Endothelial cell of umbilical vein (primary cell): ENCODE data around the gene MMP21. TPM values are rescaled to one million over a fixed set of nuclear protein-coding genes. Genes with fewer than 3 reads are reported as not detected.
A peak's percentile ranks its signal among the peaks of the same experiment; 100 is the strongest.

Experiments
- BruUV-seq: library from RNA; stranded (reverse); fragments of 400-500 nt; replicated peaks from 2 replicates; lab custom pipeline; 2021; lab: Mats Ljungman, UMichigan
- CTCF ChIA-PET: fragments of 300-600, 350-600 bp; sonication (Branson Sonifier 250); formaldehyde crosslinking; loops from one replicate; lab custom pipeline; 2021; ENCODE audit warnings: antibody characterized with exemption, inconsistent platforms; lab: Charles Lee
- POLR2A ChIA-PET: fragments of 300-600, 350-600 bp; sonication (Branson Sonifier 250); formaldehyde crosslinking; loops from one replicate; lab custom pipeline; 2021; ENCODE audit warnings: antibody characterized with exemption, inconsistent platforms; lab: Charles Lee
- DNase-seq: peaks from one replicate; pipeline ENCODE4 v3.0.0-alpha.2; 2011; ENCODE audit warnings: low read depth, low spot score
- FAIRE-seq: peaks from 2 replicates; lab custom pipeline; 2011; peaks lifted over from hg19 to GRCh38; lab: Jason Lieb, UNC
- H2AFZ ChIP-seq: 2 replicates; pipeline ENCODE4 v1.6.0; 2012; ENCODE audit warnings: low read depth, low read length, control low read depth, inconsistent platforms
- H3K27ac ChIP-seq: 2 replicates; pipeline ENCODE4 v1.5.1; 2011; ENCODE audit warnings: low read depth, mild to moderate bottlenecking, control low read depth, low read length, moderate library complexity; ENCODE audit not compliant: insufficient read depth
- H3K27me3 ChIP-seq, 2 experiments: 2 replicates each; pipeline versions ENCODE4 v1.6.0 to v1.6.1; 2011; ENCODE audit warnings: low read length in 2 of 2, mixed read lengths in 1 of 2; ENCODE audit not compliant: control insufficient read depth in 2 of 2, insufficient read depth in 2 of 2
- H3K36me3 ChIP-seq, 2 experiments: 2 replicates in 1 of 2; 3 replicates in 1 of 2; pipeline ENCODE4 v1.5.1; 2011; ENCODE audit warnings: low read length in 2 of 2, mild to moderate bottlenecking in 1 of 2, moderate library complexity in 1 of 2; ENCODE audit not compliant: control insufficient read depth in 2 of 2, insufficient read depth in 2 of 2; ENCODE audit errors: extremely low read depth in 1 of 2
- H3K4me1 ChIP-seq: 3 replicates; pipeline ENCODE4 v1.5.1; 2011; ENCODE audit warnings: mild to moderate bottlenecking, low read length; ENCODE audit not compliant: control insufficient read depth, insufficient read depth; ENCODE audit errors: extremely low read depth
- H3K4me2 ChIP-seq: 2 replicates; pipeline ENCODE4 v1.6.1; 2011; ENCODE audit warnings: low read length, control low read depth, mixed read lengths; ENCODE audit not compliant: insufficient read depth
- H3K4me3 ChIP-seq, 3 experiments: fragments of 200-600 bp in 1 of 3; sonication (generic), shearing (Covaris generic) in 1 of 3; replicated peaks in 1 of 3; 2 replicates each; pipeline ENCODE4 v1.5.1; 2011 to 2016; ENCODE audit warnings: control low read depth in 3 of 3, low read length in 3 of 3, mild to moderate bottlenecking in 2 of 3, inconsistent platforms in 1 of 3, low read depth in 1 of 3, moderate library complexity in 1 of 3; ENCODE audit not compliant: insufficient read depth in 1 of 3
- H3K79me2 ChIP-seq: 2 replicates; pipeline ENCODE4 v1.6.0; 2012; ENCODE audit warnings: low read length, inconsistent platforms; ENCODE audit not compliant: control insufficient read depth, insufficient read depth
- H3K9ac ChIP-seq: replicated peaks from 2 replicates; pipeline ENCODE3; 2011; ENCODE audit warnings: low read length, control low read depth; ENCODE audit not compliant: insufficient read depth; ENCODE audit errors: extremely low read depth
- H3K9me1 ChIP-seq: replicated peaks from 3 replicates; pipeline ENCODE4 v1.6.0; 2011; ENCODE audit warnings: mild to moderate bottlenecking, low read length; ENCODE audit not compliant: control insufficient read depth, insufficient read depth; ENCODE audit errors: extremely low read depth
- H3K9me3 ChIP-seq: replicated peaks from 2 replicates; pipeline ENCODE4 v1.5.1; 2012; ENCODE audit warnings: low read length, inconsistent platforms; ENCODE audit not compliant: control insufficient read depth, insufficient read depth
- H4K20me1 ChIP-seq: replicated peaks from 2 replicates; pipeline ENCODE3; 2011; ENCODE audit warnings: mild to moderate bottlenecking, low read length; ENCODE audit not compliant: control insufficient read depth, insufficient read depth; ENCODE audit errors: extremely low read depth
- EZH2 ChIP-seq: IDR thresholded peaks from 2 replicates; pipeline ENCODE4 v1.6.1; 2012; ENCODE audit warnings: borderline replicate concordance, low read depth, mild to moderate bottlenecking, moderate library complexity, low read length, inconsistent platforms; ENCODE audit not compliant: severe bottlenecking
- FOS ChIP-seq: IDR thresholded peaks from 2 replicates; pipeline ENCODE4 v1.6.1; 2011; ENCODE audit warnings: mild to moderate bottlenecking, low read length, moderate library complexity, borderline replicate concordance; ENCODE audit not compliant: insufficient read depth
- GATA2 ChIP-seq: IDR thresholded peaks from 2 replicates; pipeline ENCODE4 v1.7.0; 2011; ENCODE audit warnings: low read depth, mild to moderate bottlenecking, moderate library complexity, mixed read lengths, low read length; ENCODE audit not compliant: insufficient read length, insufficient read depth
- JUN ChIP-seq: IDR thresholded peaks from 2 replicates; pipeline ENCODE4 v1.6.1; 2011; ENCODE audit warnings: borderline replicate concordance, low read depth; ENCODE audit not compliant: insufficient read length, insufficient read depth
- MYC ChIP-seq: IDR thresholded peaks from one replicate; pipeline ENCODE4 v1.6.1; 2011; ENCODE audit warnings: mild to moderate bottlenecking, low read depth, low read length
- POLR2A ChIP-seq: IDR thresholded peaks from 2 replicates; pipeline ENCODE4 v1.6.1; 2012; ENCODE audit warnings: low read depth, mild to moderate bottlenecking, control low read depth, low read length
- POLR2AphosphoS5 ChIP-seq: IDR thresholded peaks from 2 replicates; pipeline ENCODE4 v1.6.1; 2012; ENCODE audit warnings: low read depth, mild to moderate bottlenecking, control low read depth, low read length, moderate library complexity; ENCODE audit not compliant: insufficient read depth
- dilution Hi-C: fragments of 300-500 bp; cut with MboI; formaldehyde crosslinking; loops from one replicate; pipeline ENCODE4 v1.15.0; 2019; ENCODE audit warnings: low sequenced_read_pairs; ENCODE audit not compliant: extremely low pct_ligation_motif_present
- intact Hi-C: fragments of 100-400 bp; cut with micrococcal nuclease; formaldehyde crosslinking; loops from one replicate; pipeline ENCODE4 v1.10.0; 2022
- polyA plus RNA-seq, 4 experiments: library from polyadenylated mRNA; depleted of rRNA in 3 of 4; stranded (reverse) in 3 of 4; unstranded in 1 of 4; fragments of >200 nt; gene quantifications; 2 replicates each; pipeline versions ENCODE4 v1.2.1 to v1.2.3, GENCODE V29; 2011 to 2012; ENCODE audit warnings: missing spikeins in 1 of 4
- total RNA-seq: library from RNA; stranded (reverse); gene quantifications from 2 replicates; pipeline ENCODE4 v1.2.3, GENCODE V29; 2021
- TF ChIP-seq, protein P1 (sequence below), 2 donors: IDR thresholded peaks; 1 replicate in 1 of 2; 2 replicates in 1 of 2; pipeline ENCODE4 v1.5.1; 2011; ENCODE audit warnings: low read length in 2 of 2, mild to moderate bottlenecking in 2 of 2, moderate library complexity in 2 of 2, control low read depth in 1 of 2, inconsistent platforms in 1 of 2, low read depth in 1 of 2; ENCODE audit not compliant: insufficient read depth in 1 of 2; ENCODE audit errors: extremely low read depth in 1 of 2
- TF ChIP-seq, protein P2 (sequence below): IDR thresholded peaks from 2 replicates; pipeline ENCODE4 v1.6.1; 2011; ENCODE audit not compliant: insufficient read depth, insufficient read length

The MMP21 gene
- total and polyA plus RNA-seq, 2 donors (not counting 3 experiments of a cell fraction or from before 2014, with no cell fraction given): 0.06 TPM; not detected in 1

DNA sequence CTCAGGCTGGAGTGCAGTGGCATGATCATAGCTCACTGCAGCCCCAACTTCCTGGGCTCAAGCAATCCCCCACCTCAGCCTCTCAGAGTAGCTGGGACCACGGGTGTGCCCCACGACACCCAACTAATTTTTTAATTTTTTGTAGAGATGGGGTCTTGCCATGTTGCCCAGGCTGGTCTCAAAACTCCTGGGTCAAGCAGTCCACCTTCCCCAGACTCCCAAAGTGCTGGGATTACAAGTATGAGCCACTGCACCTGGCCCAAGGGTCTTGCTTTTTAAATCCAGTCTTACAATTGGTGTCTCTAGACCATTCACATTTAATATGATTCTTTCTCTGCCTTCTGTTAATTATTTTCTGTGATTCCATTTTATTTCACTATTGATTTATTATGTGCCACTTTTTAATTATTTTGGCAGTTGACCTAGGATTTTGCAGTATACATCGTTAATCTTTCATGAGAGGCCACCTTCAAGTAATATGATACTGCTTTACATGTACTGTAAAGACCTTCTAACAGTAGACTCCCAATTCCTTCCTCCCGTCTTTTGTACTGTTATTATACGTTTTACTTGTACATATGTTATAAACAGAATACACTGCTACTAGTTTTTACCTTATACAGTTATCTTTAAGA is 18.7 kb downstream of the MMP21 start:
- ChIA-PET POLR2A (no interaction called here), CTCF (no interaction called here)
- DNase-seq (peak; percentile 24), FAIRE-seq (no peak)
- Histone ChIP-seq H3K4me3 (no peak overlapping the region), H3K36me3 (peaks cover 11 to 14% of the 10 kb centered on the region in 2 experiments), H3K27me3 (no peaks in the 10 kb centered on the region), H3K79me2 (no peaks in the 10 kb centered on the region), H3K9me1 (no peaks in the 10 kb centered on the region), H3K9me3 (no peaks in the 10 kb centered on the region), H4K20me1 (no peaks in the 10 kb centered on the region), H3K4me1 (peaks cover 13% of the 10 kb centered on the region), H3K27ac (no peak overlapping the region), H3K9ac (no peak overlapping the region), H2AFZ (no peak overlapping the region), H3K4me2 (no peak overlapping the region)
- no TSS peak for BruUV-seq
- TF ChIP-seq EZH2 (no peak), GATA2 (no peak), FOS (no peak), JUN (no peak), MYC (no peak), POLR2AphosphoS5 (no peak), POLR2A (no peak)
- TF ChIP-seq, protein P1, sequence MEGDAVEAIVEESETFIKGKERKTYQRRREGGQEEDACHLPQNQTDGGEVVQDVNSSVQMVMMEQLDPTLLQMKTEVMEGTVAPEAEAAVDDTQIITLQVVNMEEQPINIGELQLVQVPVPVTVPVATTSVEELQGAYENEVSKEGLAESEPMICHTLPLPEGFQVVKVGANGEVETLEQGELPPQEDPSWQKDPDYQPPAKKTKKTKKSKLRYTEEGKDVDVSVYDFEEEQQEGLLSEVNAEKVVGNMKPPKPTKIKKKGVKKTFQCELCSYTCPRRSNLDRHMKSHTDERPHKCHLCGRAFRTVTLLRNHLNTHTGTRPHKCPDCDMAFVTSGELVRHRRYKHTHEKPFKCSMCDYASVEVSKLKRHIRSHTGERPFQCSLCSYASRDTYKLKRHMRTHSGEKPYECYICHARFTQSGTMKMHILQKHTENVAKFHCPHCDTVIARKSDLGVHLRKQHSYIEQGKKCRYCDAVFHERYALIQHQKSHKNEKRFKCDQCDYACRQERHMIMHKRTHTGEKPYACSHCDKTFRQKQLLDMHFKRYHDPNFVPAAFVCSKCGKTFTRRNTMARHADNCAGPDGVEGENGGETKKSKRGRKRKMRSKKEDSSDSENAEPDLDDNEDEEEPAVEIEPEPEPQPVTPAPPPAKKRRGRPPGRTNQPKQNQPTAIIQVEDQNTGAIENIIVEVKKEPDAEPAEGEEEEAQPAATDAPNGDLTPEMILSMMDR (IDR thresholded peaks at IDR 0.05; ENCODE audit: extremely low read depth in 1 of 2, insufficient read depth in 1 of 2, low read depth in 1 of 2, low read length in 2 of 2): no peak
- TF ChIP-seq, protein P2, sequence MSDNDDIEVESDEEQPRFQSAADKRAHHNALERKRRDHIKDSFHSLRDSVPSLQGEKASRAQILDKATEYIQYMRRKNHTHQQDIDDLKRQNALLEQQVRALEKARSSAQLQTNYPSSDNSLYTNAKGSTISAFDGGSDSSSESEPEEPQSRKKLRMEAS: no peak
- intact Hi-C loops: no loop called here
- dilution Hi-C loops: no loop called here
